ENCODE results near the gene RYR1.

Gene RYR1

GRCh38 chr19:38473201-38473600 is 39.7 kb downstream of the RYR1 start:
- no peak overlapping the region for H3K27ac ChIP-seq
- H3K4me1 ChIP-seq, result no peaks in the 10 kb centered on the region
- H3K27me3 ChIP-seq, result peaks cover 0 to 44% of the 10 kb centered on the region in 2 donors
- no peaks in the 10 kb centered on the region for H3K9me3 ChIP-seq
- DNase-seq, result no peak
- H3K4me3 ChIP-seq, result no peak overlapping the region
- no peak for TF ChIP-seq CTCF (IDR thresholded peaks at IDR 0.05)
- intact Hi-C loops (cut with DNase I; ENCODE audit: low total_unique reads), result no loop called here
- no peaks in the 10 kb centered on the region for H3K36me3 ChIP-seq

- no peak for TF ChIP-seq CTCF (IDR thresholded peaks at IDR 0.05)
- H3K4me3 ChIP-seq, result no peak overlapping the region
- DNase-seq, result no peak
- H3K9me3 ChIP-seq, result no peaks in the 10 kb centered on the region
- no peaks in the 10 kb centered on the region for H3K36me3 ChIP-seq
- intact Hi-C loops (cut with DNase I; ENCODE audit: low total_unique reads), result no loop called here
- H3K4me1 ChIP-seq, result no peaks in the 10 kb centered on the region
- peaks cover 0 to 34% of the 10 kb centered on the region in 2 donors for H3K27me3 ChIP-seq
- no peak overlapping the region for H3K27ac ChIP-seq
These were observed 41.7 kb downstream of the RYR1 start for GRCh38 chr19:38475176-38475575.

GRCh38 chr19:38478273-38478971 is 44.9 kb downstream of the RYR1 start:
- Histone ChIP-seq H3K36me3 (no peaks in the 10 kb centered on the region), H3K27ac (no peak overlapping the region), H3K27me3 (peaks cover 0 to 32% of the 10 kb centered on the region in 2 donors), H3K4me1 (no peaks in the 10 kb centered on the region), H3K9me3 (no peaks in the 10 kb centered on the region), H3K4me3 (no peak overlapping the region)
- intact Hi-C loops (cut with DNase I; ENCODE audit: low total_unique reads), result no loop called here
- no peak for TF ChIP-seq CTCF (IDR thresholded peaks at IDR 0.05)
- no peak for DNase-seq

- Histone ChIP-seq H3K4me1 (no peaks in the 10 kb centered on the region), H3K4me3 (no peak overlapping the region), H3K27ac (no peak overlapping the region), H3K9me3 (no peaks in the 10 kb centered on the region), H3K27me3 (peaks cover 0 to 23% of the 10 kb centered on the region in 2 donors), H3K36me3 (no peaks in the 10 kb centered on the region)
- intact Hi-C loops (cut with DNase I; ENCODE audit: low total_unique reads), result no loop called here
- no peak for DNase-seq
- no peak for TF ChIP-seq CTCF (IDR thresholded peaks at IDR 0.05)
These were observed 49.0 kb downstream of the RYR1 start for GRCh38 chr19:38482496-38482895.

- H3K27ac ChIP-seq, result no peak overlapping the region
- H3K27me3 ChIP-seq, result peaks cover 0 to 19% of the 10 kb centered on the region in 2 donors
- intact Hi-C loops (cut with DNase I; ENCODE audit: low total_unique reads), result no loop called here
These were observed 49.6 kb downstream of the RYR1 start for GRCh38 chr19:38483016-38483630.

More at GRCh38 chr19:38483016-38483630, 49.6 kb downstream of the RYR1 start:
- Histone ChIP-seq H3K9me3 (no peaks in the 10 kb centered on the region), H3K4me3 (no peak overlapping the region), H3K36me3 (no peaks in the 10 kb centered on the region), H3K4me1 (no peaks in the 10 kb centered on the region)
- TF ChIP-seq CTCF (IDR thresholded peaks at IDR 0.05), result no peak
- DNase-seq, result no peak
